ENCODE measurements around the gene PCSK4. TPM values are rescaled to one million over a fixed set of nuclear protein-coding genes. Genes with fewer than 3 reads are reported as not detected.

The PCSK4 gene
- total and polyA plus RNA-seq, 2 donors (not counting 3 experiments of a cell fraction or from before 2014, with no cell fraction given), result 1.2 to 1.7 TPM

DNA sequence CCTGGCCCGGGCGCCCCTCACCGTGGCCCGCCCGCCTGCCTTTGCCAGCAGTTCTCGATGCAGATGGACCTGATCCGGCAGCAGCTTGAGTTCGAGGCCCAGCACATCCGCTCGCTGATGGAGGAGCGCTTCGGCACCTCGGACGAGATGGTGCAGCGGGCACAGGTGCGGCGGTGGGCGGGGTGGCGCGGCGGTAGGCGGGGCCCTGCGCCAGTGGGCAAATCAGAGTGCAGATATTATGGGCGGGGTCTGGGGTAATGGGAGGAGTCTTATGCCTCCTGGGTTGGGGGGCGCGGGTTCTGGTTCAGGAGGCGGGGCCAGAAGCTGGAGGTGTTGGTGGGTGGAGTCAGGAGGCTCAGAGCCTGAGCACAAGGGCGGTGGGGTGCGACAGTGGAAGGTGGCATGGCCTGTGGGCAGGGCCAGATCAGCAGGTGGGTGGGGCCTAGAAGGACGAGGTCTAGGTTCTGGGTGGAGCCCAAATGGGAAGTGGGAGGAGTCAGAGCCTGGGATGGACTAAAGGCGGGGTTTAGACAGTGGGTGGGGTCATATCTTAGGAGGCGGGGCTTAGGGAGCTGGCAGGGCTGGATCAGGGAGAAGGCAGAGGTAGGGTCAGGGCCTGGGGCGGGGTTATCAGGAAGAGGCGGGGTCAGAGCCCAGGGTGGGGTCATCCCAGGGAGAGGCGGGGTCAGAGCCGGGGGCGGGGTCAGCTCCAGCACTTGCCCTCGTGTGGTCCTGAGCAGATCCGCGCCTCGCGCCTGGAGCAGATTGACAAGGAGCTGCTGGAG is 34.6 kb downstream of the PCSK4 start:
- no peak overlapping the region for H3K4me2 ChIP-seq (ENCODE audit: insufficient read depth, low read length)
- no peak overlapping the region for H3K9ac ChIP-seq (replicated peaks; ENCODE audit: extremely low read depth, insufficient read depth, low read length)
- no TSS peak for BruUV-seq (replicated peaks)
- H3K9me1 ChIP-seq (replicated peaks; ENCODE audit: control insufficient read depth, extremely low read depth, insufficient read depth, low read length), result no peaks in the 10 kb centered on the region
- peaks cover 28 to 31% of the 10 kb centered on the region in 2 experiments for H3K27me3 ChIP-seq (ENCODE audit: control insufficient read depth in 2 of 2, insufficient read depth in 2 of 2, low read length in 2 of 2)
- intact Hi-C loops (cut with micrococcal nuclease), result no loop called here
- H4K20me1 ChIP-seq (replicated peaks; ENCODE audit: control insufficient read depth, extremely low read depth, insufficient read depth, low read length), result no peaks in the 10 kb centered on the region
- TF ChIP-seq MYC (IDR thresholded peaks at IDR 0.05; ENCODE audit: low read depth, low read length) (no peak), GATA2 (IDR thresholded peaks at IDR 0.05; ENCODE audit: insufficient read depth, insufficient read length, low read depth, low read length) (no peak), EZH2 (IDR thresholded peaks at IDR 0.05; ENCODE audit: borderline replicate concordance, low read depth, low read length, severe bottlenecking) (no peak), JUN (IDR thresholded peaks at IDR 0.05; ENCODE audit: borderline replicate concordance, insufficient read depth, insufficient read length, low read depth) (no peak), FOS (IDR thresholded peaks at IDR 0.05; ENCODE audit: borderline replicate concordance, insufficient read depth, low read length) (no peak), POLR2AphosphoS5 (IDR thresholded peaks at IDR 0.05; ENCODE audit: insufficient read depth, low read depth, low read length) (no peak), POLR2A (IDR thresholded peaks at IDR 0.05; ENCODE audit: low read depth, low read length) (no peak)
- TF ChIP-seq, protein P1, sequence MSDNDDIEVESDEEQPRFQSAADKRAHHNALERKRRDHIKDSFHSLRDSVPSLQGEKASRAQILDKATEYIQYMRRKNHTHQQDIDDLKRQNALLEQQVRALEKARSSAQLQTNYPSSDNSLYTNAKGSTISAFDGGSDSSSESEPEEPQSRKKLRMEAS (IDR thresholded peaks at IDR 0.05; ENCODE audit: insufficient read depth, insufficient read length), result no peak
- TF ChIP-seq, protein P2, sequence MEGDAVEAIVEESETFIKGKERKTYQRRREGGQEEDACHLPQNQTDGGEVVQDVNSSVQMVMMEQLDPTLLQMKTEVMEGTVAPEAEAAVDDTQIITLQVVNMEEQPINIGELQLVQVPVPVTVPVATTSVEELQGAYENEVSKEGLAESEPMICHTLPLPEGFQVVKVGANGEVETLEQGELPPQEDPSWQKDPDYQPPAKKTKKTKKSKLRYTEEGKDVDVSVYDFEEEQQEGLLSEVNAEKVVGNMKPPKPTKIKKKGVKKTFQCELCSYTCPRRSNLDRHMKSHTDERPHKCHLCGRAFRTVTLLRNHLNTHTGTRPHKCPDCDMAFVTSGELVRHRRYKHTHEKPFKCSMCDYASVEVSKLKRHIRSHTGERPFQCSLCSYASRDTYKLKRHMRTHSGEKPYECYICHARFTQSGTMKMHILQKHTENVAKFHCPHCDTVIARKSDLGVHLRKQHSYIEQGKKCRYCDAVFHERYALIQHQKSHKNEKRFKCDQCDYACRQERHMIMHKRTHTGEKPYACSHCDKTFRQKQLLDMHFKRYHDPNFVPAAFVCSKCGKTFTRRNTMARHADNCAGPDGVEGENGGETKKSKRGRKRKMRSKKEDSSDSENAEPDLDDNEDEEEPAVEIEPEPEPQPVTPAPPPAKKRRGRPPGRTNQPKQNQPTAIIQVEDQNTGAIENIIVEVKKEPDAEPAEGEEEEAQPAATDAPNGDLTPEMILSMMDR (IDR thresholded peaks at IDR 0.05; ENCODE audit: extremely low read depth in 1 of 2, insufficient read depth in 1 of 2, low read depth in 1 of 2, low read length in 2 of 2), result no peak
- H3K79me2 ChIP-seq (ENCODE audit: control insufficient read depth, insufficient read depth, low read length), result no peaks in the 10 kb centered on the region
- H3K4me1 ChIP-seq (ENCODE audit: control insufficient read depth, extremely low read depth, insufficient read depth, low read length), result no peaks in the 10 kb centered on the region
- H2AFZ ChIP-seq (ENCODE audit: low read depth, low read length), result no peak overlapping the region
- no peaks in the 10 kb centered on the region for H3K9me3 ChIP-seq (replicated peaks; ENCODE audit: control insufficient read depth, insufficient read depth, low read length)
- dilution Hi-C loops (cut with MboI; ENCODE audit: extremely low pct_ligation_motif_present, low sequenced_read_pairs), result no loop called here
- no peaks in the 10 kb centered on the region for H3K36me3 ChIP-seq (ENCODE audit: control insufficient read depth in 2 of 2, extremely low read depth in 1 of 2, insufficient read depth in 2 of 2, low read length in 2 of 2)
- DNase-seq (ENCODE audit: low read depth, low spot score) (peak; percentile 53), FAIRE-seq (peak; percentile 49)
- no peak overlapping the region for H3K27ac ChIP-seq (ENCODE audit: insufficient read depth, low read depth, low read length)
- no peak overlapping the region for H3K4me3 ChIP-seq (replicated peaks in 1 of 3; ENCODE audit: insufficient read depth in 1 of 3, low read depth in 1 of 3, low read length in 3 of 3)
- ChIA-PET CTCF (interaction anchor here (0.6 to 3.7 kb wide), 3 partner anchors 11 to 267 kb away, joined by 4 to 28 read pairs (median 11); no protein-coding TSS in a partner anchor), POLR2A (interaction anchor here (0.6 kb wide), 1 partner anchor 1522 kb away, joined by 4 read pairs; no protein-coding TSS in a partner anchor)

Data from endothelial cell of umbilical vein (primary cell).